Stomach (tissue), 9 donors: ENCODE results near the gene RUNDC1. TPM values are rescaled to one million over a fixed set of nuclear protein-coding genes. Genes with fewer than 3 reads are reported as not detected.

Experiments
- DNase-seq, 2 donors: peaks; one replicate each; pipeline versions ENCODE4 v3.0.0 to v3.0.0-alpha.2; 2013 to 2019
- H3K27ac ChIP-seq, 5 donors: fragments of 200-600 bp in 4 of 5; sonication (generic) in 4 of 5; one replicate each; pipeline ENCODE4 v1.5.1; 2013 to 2019; ENCODE audit warnings: mild to moderate bottlenecking in 1 of 5, moderate library complexity in 1 of 5
- H3K27me3 ChIP-seq, 3 donors: fragments of 200-600 bp; sonication (generic); one replicate each; pipeline ENCODE4 v1.5.1; 2017 to 2019; ENCODE audit warnings: mixed run types in 1 of 3
- H3K36me3 ChIP-seq, 4 donors: fragments of 200-600 bp; sonication (generic); 1 replicate in 3 of 4; 2 replicates in 1 of 4; pipeline ENCODE4 v1.5.1; 2016 to 2019
- H3K4me1 ChIP-seq, 4 donors: fragments of 200-600 bp; sonication (generic); one replicate each; pipeline ENCODE4 v1.5.1; 2016 to 2019
- H3K4me3 ChIP-seq, 4 donors: fragments of 200-600 bp; sonication (generic) in 3 of 4; one replicate each; pipeline ENCODE4 v1.5.1; 2016 to 2019; ENCODE audit warnings: mild to moderate bottlenecking in 1 of 4
- H3K9me3 ChIP-seq, 4 donors: fragments of 200-600 bp; sonication (generic); one replicate each; pipeline ENCODE4 v1.5.1; 2016 to 2019
- CTCF ChIP-seq, 7 experiments: fragments of 450-650 bp in 4 of 7; fragments of 200-600 bp in 3 of 7; sonication (generic) in 3 of 7; IDR thresholded peaks; one replicate each; pipeline ENCODE4 v1.5.1; 2016 to 2019; ENCODE audit warnings: antibody characterized with exemption in 7 of 7, control low read depth in 2 of 7, mild to moderate bottlenecking in 1 of 7
- EP300 ChIP-seq: sonication (generic); formaldehyde crosslinking; IDR thresholded peaks from one replicate; pipeline ENCODE4 v1.6.1; 2017; ENCODE audit warnings: antibody characterized with exemption
- POLR2A ChIP-seq, 4 donors: fragments of 450-650 bp; IDR thresholded peaks; one replicate each; pipeline ENCODE4 v1.6.1; 2016; ENCODE audit warnings: antibody characterized with exemption in 4 of 4, control low read depth in 2 of 4, mild to moderate bottlenecking in 1 of 4, moderate library complexity in 1 of 4
- POLR2AphosphoS5 ChIP-seq, 3 donors: sonication (generic); formaldehyde crosslinking; IDR thresholded peaks; one replicate each; pipeline ENCODE4 v1.6.1; 2016; ENCODE audit warnings: antibody characterized with exemption in 3 of 3
- WGBS, 5 donors: extraction: QIAGEN DNeasy Blood & Tissue Kit in 3 of 5; methylation state at CpG; one replicate each; pipeline versions ENCODE4 v1.1.5 to v1.1.7; 2013 to 2018; 5-methylcytosine and 5-hydroxymethylcytosine counted together
- intact Hi-C: fragments of 100-400 bp; cut with DNase I; formaldehyde crosslinking; loops from one replicate; pipeline ENCODE4 v1.15.1; 2023; ENCODE audit warnings: low total_unique reads
- polyA plus RNA-seq, 3 donors: library from polyadenylated mRNA; stranded (reverse); fragments of 200-250 nt; gene quantifications; one replicate each; pipeline ENCODE4 v1.2.3, GENCODE V29; 2013
- total RNA-seq, 5 donors: library from RNA; depleted of rRNA; stranded (reverse); fragments of >200 nt; gene quantifications; one replicate each; pipeline versions ENCODE4 v1.1.0 to v1.2.3, GENCODE V29; 2014 to 2016
- donor health status: healthy with polysubstance abuse.
- donor health status: Bipolar disorder and iron deficiency.
- donor health status: healthy.

Gene RUNDC1
- total and polyA plus RNA-seq, 8 donors = 5.8 to 51.6 (median 13.8) TPM

- Histone ChIP-seq H3K27me3 (no peaks in the 10 kb centered on the region), H3K27ac (peak overlapping the region; percentile 9 to 90 (median 86)), H3K36me3 (peaks cover 16 to 33% (median 31%) of the 10 kb centered on the region in 4 donors), H3K4me3 (peak overlapping the region in 3 of 4 donors; percentile 87 to 100 (median 97)), H3K4me1 (peaks cover 49 to 77% (median 59%) of the 10 kb centered on the region in 4 donors), H3K9me3 (no peaks in the 10 kb centered on the region)
- TF ChIP-seq EP300 (no peak), CTCF (IDR thresholded peaks at IDR 0.05) (no peak), POLR2AphosphoS5 (IDR thresholded peaks at IDR 0.05) (no peak), POLR2A (IDR thresholded peaks at IDR 0.05) (no peak)
- intact Hi-C loops = loop anchor here (10.0 kb wide), 1 partner anchor 105 kb away; the partner anchor contains the start of gene BRCA1
- 50 to 72% (median 68%) methylated on average over 6 of the region's 6 CpGs for WGBS, 5 donors
- peak in 1 of 2 donors; percentile 50 for DNase-seq
Observed at GRCh38 chr17:43020030-43020621, 39.8 kb downstream of the RUNDC1 start.

DNA sequence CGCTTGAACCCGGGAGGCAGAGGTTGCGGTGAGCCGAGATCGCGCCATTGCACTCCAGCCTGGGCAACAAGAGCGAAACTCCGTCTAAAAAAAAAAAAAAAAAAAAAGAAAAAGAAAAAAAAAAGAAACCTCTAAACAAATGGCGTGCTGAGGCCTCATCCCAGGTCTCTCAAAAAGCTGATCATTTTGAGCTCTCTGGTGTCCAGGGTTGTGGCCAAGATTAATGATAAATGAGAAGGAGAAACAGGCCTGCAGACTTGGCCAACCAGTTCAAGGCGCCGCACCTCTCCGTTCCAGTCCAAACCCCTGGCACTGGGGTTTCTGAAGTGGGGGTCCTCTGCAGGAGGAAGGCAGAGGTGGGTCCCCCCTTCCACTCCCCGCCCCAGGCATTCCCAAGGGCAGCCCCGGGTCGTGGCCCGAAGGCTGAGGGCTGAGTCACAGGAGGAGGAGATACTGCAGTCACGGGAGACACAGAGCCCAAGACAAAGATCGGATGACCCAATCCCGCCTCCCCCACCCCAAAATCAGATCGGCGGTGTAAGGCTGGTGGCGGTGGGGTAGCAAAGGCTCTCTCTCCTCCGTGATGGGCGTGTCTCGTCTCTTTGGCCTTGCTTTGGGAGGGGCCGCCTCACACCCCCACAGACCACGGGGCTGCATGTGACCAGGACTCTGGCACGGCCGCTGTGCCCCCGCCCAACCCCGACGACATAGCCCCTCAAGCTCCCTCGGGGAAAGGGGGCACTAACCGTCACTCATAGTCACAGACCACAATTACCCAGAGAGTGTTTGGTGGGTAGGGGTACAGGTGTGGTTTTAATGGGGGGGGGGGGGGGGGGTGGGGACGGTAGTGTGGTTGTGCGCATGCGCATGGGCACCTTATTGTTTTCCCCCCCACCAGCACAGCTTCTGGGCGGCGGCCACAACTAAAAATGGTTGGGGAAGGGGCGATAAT, 40.7 kb downstream of the RUNDC1 start:
- no peak for TF ChIP-seq CTCF (IDR thresholded peaks at IDR 0.05)
- TF ChIP-seq EP300 = no peak
- TF ChIP-seq POLR2A (IDR thresholded peaks at IDR 0.05) = no peak
- peak in 2 of 3 donors; percentile 21 to 29 for TF ChIP-seq POLR2AphosphoS5 (IDR thresholded peaks at IDR 0.05)
- intact Hi-C loops = loop anchor here (10.0 kb wide), 1 partner anchor 104 kb away; the partner anchor contains the start of gene BRCA1
- WGBS, 5 donors = 16 to 26% (median 22%) methylated on average over 31 to 40 of the region's 40 CpGs
- DNase-seq = peak; percentile 34 to 86
- Histone ChIP-seq H3K36me3 (peaks cover 14 to 24% (median 21%) of the 10 kb centered on the region in 4 donors), H3K4me3 (peak overlapping the region; percentile 73 to 100 (median 92)), H3K27me3 (no peaks in the 10 kb centered on the region), H3K27ac (peak overlapping the region; percentile 77 to 90 (median 86)), H3K4me1 (peaks cover 45 to 72% (median 56%) of the 10 kb centered on the region in 4 donors), H3K9me3 (no peaks in the 10 kb centered on the region)

- H3K27ac ChIP-seq = peak within 1 kb of the TSS; percentile 77 to 90 (median 86)
- H3K27me3 ChIP-seq = no peaks in the 10 kb centered on the region
- peak; percentile 82 to 94 for DNase-seq
- TF ChIP-seq CTCF (IDR thresholded peaks at IDR 0.05) (no peak), POLR2AphosphoS5 (IDR thresholded peaks at IDR 0.05) (peak in 2 of 3 donors; percentile 43 to 55), EP300 (no peak), POLR2A (IDR thresholded peaks at IDR 0.05) (no peak)
- WGBS, 5 donors = 0 to 1% (median 1%) methylated on average over 39 to 80 of the region's 80 CpGs
- peak within 1 kb of the TSS; percentile 73 to 100 (median 92) for H3K4me3 ChIP-seq
- intact Hi-C loops = loop anchor here (10.0 kb wide), 1 partner anchor 103 kb away; the partner anchor contains the start of gene BRCA1
- peaks cover 8 to 15% (median 13%) of the 10 kb centered on the region in 4 donors for H3K36me3 ChIP-seq
- H3K9me3 ChIP-seq = no peaks in the 10 kb centered on the region
- H3K4me1 ChIP-seq = peaks cover 40 to 67% (median 53%) of the 10 kb centered on the region in 4 donors
Observed at GRCh38 chr17:43021741-43022512, 41.6 kb downstream of the RUNDC1 start, which contains the start of gene VAT1. Gene VAT1, minus strand, starts transcription at chr17:43022385. Its CDS starts 63 bp downstream, at chr17:43022322.
